Osteoblast (primary cell): ENCODE data around the gene MICALL1. TPM values are rescaled to one million over a fixed set of nuclear protein-coding genes. Genes with fewer than 3 reads are reported as not detected.

Experiments used
- total RNA-seq: library from RNA; depleted of rRNA; stranded (reverse); fragments of >200 nt; gene quantifications from 2 replicates; pipeline ENCODE4 v1.2.3, GENCODE V29; 2012

Gene MICALL1
- total RNA-seq, 1 donor: 36.9 TPM

Other genes starting within 250 kb of the MICALL1 start
- 5.0 and 5.8 TPM in 2 replicates for gene PDXP, start 247.6 kb upstream of the MICALL1 start, total RNA-seq
- 3,004 and 3,217 TPM in 2 replicates for gene LGALS1, start 230.7 kb upstream of the MICALL1 start, total RNA-seq
- 8.8 and 9.0 TPM in 2 replicates for gene NOL12, start 220.0 kb upstream of the MICALL1 start, total RNA-seq
- gene TRIOBP, start 209.2 kb upstream of the MICALL1 start, total RNA-seq: 144 and 162 TPM in 2 replicates
- gene GCAT, start 98.4 kb upstream of the MICALL1 start, total RNA-seq: 25.9 and 26.8 TPM in 2 replicates
- not detected in 2 replicates for gene GALR3, start 82.9 kb upstream of the MICALL1 start, total RNA-seq
- gene ANKRD54, start 62.0 kb upstream of the MICALL1 start, total RNA-seq: 20.6 and 23.9 TPM in 2 replicates
- gene EIF3L, start 56.9 kb upstream of the MICALL1 start, total RNA-seq: 280 and 330 TPM in 2 replicates
- gene C22orf23, start 47.3 kb downstream of the MICALL1 start, total RNA-seq: 0.29 and 0.72 TPM in 2 replicates
- 14.8 and 18.6 TPM in 2 replicates for gene POLR2F, start 47.4 kb downstream of the MICALL1 start, total RNA-seq
- gene SOX10, start 78.3 kb downstream of the MICALL1 start, total RNA-seq: not detected in 2 replicates
- 14.4 and 15.6 TPM in 2 replicates for gene PICK1, start 151.1 kb downstream of the MICALL1 start, total RNA-seq
- not detected in 2 replicates for gene SLC16A8, start 177.9 kb downstream of the MICALL1 start, total RNA-seq
- 0.88 and 1.1 TPM in 2 replicates for gene BAIAP2L2, start 204.4 kb downstream of the MICALL1 start, total RNA-seq